HL-60 (cell line): Measurements from ENCODE around the gene PHLDA2.

ENCODE experiments used
- POLR2AphosphoS5 ChIP-seq: IDR thresholded peaks from 2 replicates; pipeline ENCODE4 v1.6.1; 2012; ENCODE audit warnings: low read depth
- TF ChIP-seq, protein P1 (sequence below): IDR thresholded peaks from one replicate; pipeline ENCODE4 v1.5.1; 2011; ENCODE audit warnings: low read length, control low read depth, inconsistent platforms; ENCODE audit not compliant: insufficient read depth
- TF ChIP-seq, protein P2 (sequence below): IDR thresholded peaks from 2 replicates; pipeline ENCODE4 v1.6.1; 2012; ENCODE audit warnings: low read depth; ENCODE audit not compliant: insufficient replicate concordance

DNA sequence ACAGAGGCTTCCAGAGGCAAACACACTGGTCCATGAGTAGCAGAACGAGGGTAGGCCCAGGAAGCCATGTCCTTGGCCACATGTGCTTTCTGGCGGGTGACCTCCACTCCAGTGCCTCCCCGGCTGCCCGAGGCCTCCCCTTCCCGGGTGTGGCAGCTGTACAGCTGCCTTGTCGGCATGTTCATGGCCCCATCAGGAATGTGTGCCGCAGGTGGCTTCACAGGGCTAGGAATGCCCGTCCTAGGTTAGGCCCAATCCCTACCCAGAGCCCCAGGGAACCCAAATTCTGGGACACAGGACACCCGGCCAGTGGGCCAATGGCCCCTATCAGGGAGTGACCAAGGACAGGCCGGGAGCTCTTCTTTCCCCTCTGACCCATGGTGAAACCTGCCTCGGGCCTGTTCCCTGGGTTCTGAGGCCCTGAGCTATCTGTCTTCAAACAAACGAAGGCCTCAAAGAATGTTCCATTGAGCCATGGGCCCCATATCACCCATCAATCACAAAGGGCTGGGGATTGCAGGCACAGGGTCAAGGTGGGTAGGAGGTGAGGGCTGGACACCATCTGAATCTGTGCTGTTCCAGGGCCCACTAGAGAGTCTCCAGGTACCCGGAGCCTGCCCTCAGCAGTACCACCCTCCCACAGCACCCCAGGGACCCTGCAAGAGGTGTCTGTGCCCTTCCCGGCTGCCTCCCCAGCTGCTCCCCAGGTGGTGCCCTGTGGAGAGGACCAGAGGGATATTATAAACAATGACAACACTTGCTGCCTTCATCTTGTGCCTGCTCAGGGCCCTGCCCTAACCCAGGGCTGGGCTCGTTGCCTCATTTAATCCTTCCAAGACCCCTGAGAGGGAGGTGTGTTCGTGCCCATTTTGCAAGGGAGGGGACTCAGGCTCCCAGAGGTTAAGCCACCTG, 39.6 kb downstream of the PHLDA2 start:
- TF ChIP-seq, protein P1, sequence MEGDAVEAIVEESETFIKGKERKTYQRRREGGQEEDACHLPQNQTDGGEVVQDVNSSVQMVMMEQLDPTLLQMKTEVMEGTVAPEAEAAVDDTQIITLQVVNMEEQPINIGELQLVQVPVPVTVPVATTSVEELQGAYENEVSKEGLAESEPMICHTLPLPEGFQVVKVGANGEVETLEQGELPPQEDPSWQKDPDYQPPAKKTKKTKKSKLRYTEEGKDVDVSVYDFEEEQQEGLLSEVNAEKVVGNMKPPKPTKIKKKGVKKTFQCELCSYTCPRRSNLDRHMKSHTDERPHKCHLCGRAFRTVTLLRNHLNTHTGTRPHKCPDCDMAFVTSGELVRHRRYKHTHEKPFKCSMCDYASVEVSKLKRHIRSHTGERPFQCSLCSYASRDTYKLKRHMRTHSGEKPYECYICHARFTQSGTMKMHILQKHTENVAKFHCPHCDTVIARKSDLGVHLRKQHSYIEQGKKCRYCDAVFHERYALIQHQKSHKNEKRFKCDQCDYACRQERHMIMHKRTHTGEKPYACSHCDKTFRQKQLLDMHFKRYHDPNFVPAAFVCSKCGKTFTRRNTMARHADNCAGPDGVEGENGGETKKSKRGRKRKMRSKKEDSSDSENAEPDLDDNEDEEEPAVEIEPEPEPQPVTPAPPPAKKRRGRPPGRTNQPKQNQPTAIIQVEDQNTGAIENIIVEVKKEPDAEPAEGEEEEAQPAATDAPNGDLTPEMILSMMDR = no peak
- TF ChIP-seq, protein P2, sequence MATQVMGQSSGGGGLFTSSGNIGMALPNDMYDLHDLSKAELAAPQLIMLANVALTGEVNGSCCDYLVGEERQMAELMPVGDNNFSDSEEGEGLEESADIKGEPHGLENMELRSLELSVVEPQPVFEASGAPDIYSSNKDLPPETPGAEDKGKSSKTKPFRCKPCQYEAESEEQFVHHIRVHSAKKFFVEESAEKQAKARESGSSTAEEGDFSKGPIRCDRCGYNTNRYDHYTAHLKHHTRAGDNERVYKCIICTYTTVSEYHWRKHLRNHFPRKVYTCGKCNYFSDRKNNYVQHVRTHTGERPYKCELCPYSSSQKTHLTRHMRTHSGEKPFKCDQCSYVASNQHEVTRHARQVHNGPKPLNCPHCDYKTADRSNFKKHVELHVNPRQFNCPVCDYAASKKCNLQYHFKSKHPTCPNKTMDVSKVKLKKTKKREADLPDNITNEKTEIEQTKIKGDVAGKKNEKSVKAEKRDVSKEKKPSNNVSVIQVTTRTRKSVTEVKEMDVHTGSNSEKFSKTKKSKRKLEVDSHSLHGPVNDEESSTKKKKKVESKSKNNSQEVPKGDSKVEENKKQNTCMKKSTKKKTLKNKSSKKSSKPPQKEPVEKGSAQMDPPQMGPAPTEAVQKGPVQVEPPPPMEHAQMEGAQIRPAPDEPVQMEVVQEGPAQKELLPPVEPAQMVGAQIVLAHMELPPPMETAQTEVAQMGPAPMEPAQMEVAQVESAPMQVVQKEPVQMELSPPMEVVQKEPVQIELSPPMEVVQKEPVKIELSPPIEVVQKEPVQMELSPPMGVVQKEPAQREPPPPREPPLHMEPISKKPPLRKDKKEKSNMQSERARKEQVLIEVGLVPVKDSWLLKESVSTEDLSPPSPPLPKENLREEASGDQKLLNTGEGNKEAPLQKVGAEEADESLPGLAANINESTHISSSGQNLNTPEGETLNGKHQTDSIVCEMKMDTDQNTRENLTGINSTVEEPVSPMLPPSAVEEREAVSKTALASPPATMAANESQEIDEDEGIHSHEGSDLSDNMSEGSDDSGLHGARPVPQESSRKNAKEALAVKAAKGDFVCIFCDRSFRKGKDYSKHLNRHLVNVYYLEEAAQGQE = no peak
- TF ChIP-seq POLR2AphosphoS5 = no peak
